Lung (tissue), 12 donors: ENCODE results near the gene OLFM3. TPM values are rescaled to one million over a fixed set of nuclear protein-coding genes. Genes with fewer than 3 reads are reported as not detected.

Experiments
- ATAC-seq: fragments of 200-7000 bp; cut with Tn5 transposase; one replicate; pipeline ENCODE4 v1.9.1; 2020; ENCODE audit warnings: moderate number of reproducible peaks; ENCODE audit not compliant: insufficient read depth, low FRiP score
- DNase-seq, 3 donors: peaks; one replicate each; pipeline ENCODE4 v3.0.0-alpha.2; 2013 to 2017
- H3K27ac ChIP-seq, 2 donors: one replicate each; pipeline ENCODE4 v1.5.1; 2013; ENCODE audit warnings: mild to moderate bottlenecking in 2 of 2, moderate library complexity in 2 of 2, control low read depth in 1 of 2, inconsistent platforms in 1 of 2, low read depth in 1 of 2, low read length in 1 of 2
- H3K27me3 ChIP-seq, 3 donors: one replicate each; pipeline ENCODE4 v1.5.1; 2013; ENCODE audit warnings: low read length in 2 of 3; ENCODE audit not compliant: control insufficient read depth in 3 of 3, insufficient read depth in 3 of 3
- H3K36me3 ChIP-seq, 4 donors: one replicate each; pipeline ENCODE4 v1.5.1; 2013; ENCODE audit warnings: low read length in 4 of 4, mild to moderate bottlenecking in 1 of 4, moderate library complexity in 1 of 4; ENCODE audit not compliant: control insufficient read depth in 4 of 4, insufficient read depth in 4 of 4
- H3K4me1 ChIP-seq, 5 donors: one replicate each; pipeline ENCODE4 v1.5.1; 2013; ENCODE audit warnings: low read length in 5 of 5, mild to moderate bottlenecking in 2 of 5, moderate library complexity in 1 of 5; ENCODE audit not compliant: control insufficient read depth in 5 of 5, insufficient read depth in 5 of 5
- H3K4me3 ChIP-seq: one replicate; pipeline ENCODE4 v1.5.1; 2013; ENCODE audit warnings: mild to moderate bottlenecking, control low read depth, moderate library complexity
- H3K9ac ChIP-seq, 2 donors: one replicate each; pipeline ENCODE4 v1.5.1; 2013; ENCODE audit warnings: low read length in 2 of 2, control low read depth in 1 of 2; ENCODE audit not compliant: insufficient read depth in 1 of 2
- H3K9me3 ChIP-seq, 4 donors: one replicate each; pipeline ENCODE4 v1.5.1; 2013; ENCODE audit warnings: low read length in 3 of 4, mild to moderate bottlenecking in 1 of 4, moderate library complexity in 1 of 4; ENCODE audit not compliant: control insufficient read depth in 4 of 4, insufficient read depth in 3 of 4
- WGBS, 2 donors: extraction: QIAGEN DNeasy Blood & Tissue Kit; methylation state at CpG; one replicate each; pipeline ENCODE4 v1.1.7; 2013; 5-methylcytosine and 5-hydroxymethylcytosine counted together
- polyA plus RNA-seq, 2 donors: library from polyadenylated mRNA; stranded (reverse); fragments of 200-250 nt; gene quantifications; one replicate each; pipeline ENCODE4 v1.2.1, GENCODE V29; 2013
- total RNA-seq, 2 donors: library from RNA; depleted of rRNA in 1 of 2; stranded (reverse); fragments of >200 nt in 1 of 2; gene quantifications; one replicate each; pipeline ENCODE4 v1.2.1, GENCODE V29; 2014 to 2021
- TF ChIP-seq, protein P1 (sequence below): IDR thresholded peaks from 2 replicates; pipeline ENCODE4 v1.5.1; 2012; ENCODE audit warnings: mild to moderate bottlenecking; ENCODE audit errors: control extremely low read depth, extremely low read depth
- donor health status: control.
- donor health status: control.
- donor health status: Bipolar disorder and iron deficiency.
- donor health status: healthy.
- donor health status: DM: yes; HTN: yes; CAD: no.

The OLFM3 gene
- total and polyA plus RNA-seq, 4 donors, result 8.1 TPM; not detected in 3

DNA sequence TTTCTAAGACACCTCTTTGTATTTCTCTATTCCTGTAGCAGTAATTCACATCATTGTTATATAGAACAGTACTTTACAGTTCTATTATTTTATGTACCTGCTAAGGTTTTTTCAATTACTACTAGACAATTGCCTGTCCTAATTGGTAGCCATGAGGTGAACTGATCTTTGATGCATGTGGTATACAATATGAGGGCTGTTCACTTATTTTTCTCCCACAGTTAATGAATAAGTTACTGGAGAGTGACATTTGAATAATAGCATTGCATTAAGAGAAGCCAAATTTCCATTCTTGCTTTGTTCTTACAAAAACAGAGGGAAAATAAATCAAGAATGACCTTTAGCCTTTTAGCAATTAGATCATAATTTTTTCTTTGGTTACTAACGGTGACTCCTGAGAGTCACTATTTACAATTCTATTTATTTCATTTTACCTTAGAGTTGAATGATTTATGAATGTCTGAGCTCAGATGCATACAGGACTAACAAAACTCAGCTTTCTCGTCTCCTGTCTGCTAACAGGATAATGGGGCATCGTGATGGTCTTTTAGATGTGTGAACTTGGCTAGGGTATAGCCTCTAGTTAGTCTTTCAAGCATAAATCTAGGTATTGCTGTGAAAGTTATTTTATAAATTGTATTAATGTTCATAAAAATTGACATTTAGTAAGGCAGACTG lies 54.1 kb downstream of the OLFM3 start:
- TF ChIP-seq, protein P1, sequence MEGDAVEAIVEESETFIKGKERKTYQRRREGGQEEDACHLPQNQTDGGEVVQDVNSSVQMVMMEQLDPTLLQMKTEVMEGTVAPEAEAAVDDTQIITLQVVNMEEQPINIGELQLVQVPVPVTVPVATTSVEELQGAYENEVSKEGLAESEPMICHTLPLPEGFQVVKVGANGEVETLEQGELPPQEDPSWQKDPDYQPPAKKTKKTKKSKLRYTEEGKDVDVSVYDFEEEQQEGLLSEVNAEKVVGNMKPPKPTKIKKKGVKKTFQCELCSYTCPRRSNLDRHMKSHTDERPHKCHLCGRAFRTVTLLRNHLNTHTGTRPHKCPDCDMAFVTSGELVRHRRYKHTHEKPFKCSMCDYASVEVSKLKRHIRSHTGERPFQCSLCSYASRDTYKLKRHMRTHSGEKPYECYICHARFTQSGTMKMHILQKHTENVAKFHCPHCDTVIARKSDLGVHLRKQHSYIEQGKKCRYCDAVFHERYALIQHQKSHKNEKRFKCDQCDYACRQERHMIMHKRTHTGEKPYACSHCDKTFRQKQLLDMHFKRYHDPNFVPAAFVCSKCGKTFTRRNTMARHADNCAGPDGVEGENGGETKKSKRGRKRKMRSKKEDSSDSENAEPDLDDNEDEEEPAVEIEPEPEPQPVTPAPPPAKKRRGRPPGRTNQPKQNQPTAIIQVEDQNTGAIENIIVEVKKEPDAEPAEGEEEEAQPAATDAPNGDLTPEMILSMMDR, result no peak
- H3K9ac ChIP-seq, result no peak overlapping the region
- no peaks in the 10 kb centered on the region for H3K27me3 ChIP-seq
- H3K27ac ChIP-seq, result no peak overlapping the region
- WGBS, 2 donors, result 71 to 79% methylated on average over 3 of the region's 3 CpGs
- no peaks in the 10 kb centered on the region for H3K36me3 ChIP-seq
- ATAC-seq (no peak), DNase-seq (no peak)
- H3K4me3 ChIP-seq, result no peak overlapping the region
- no peaks in the 10 kb centered on the region for H3K9me3 ChIP-seq
- H3K4me1 ChIP-seq, result peaks cover 0 to 5% (median 0%) of the 10 kb centered on the region in 5 donors

DNA sequence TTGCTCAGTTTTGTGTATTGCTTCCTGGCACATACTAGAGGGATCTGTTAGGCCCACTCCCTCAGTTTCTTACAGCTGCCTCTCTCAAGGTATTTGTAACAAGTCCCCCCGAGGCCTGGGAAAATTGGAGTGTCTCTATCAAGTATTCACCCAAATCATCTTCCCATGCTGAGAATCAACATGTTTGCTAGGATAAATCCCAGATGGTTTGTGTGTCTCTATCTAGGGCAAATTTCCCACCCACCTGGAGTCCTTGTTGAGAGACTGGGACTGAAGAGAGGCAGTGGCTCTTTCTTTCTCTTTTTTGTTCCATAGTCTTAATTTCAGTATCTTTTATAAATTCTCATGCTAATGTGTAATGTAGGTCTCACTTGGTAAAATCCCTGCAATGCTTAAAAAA lies 58.0 kb downstream of the OLFM3 start:
- Histone ChIP-seq H3K36me3 (no peaks in the 10 kb centered on the region), H3K4me3 (no peak overlapping the region), H3K27me3 (no peaks in the 10 kb centered on the region), H3K27ac (no peak overlapping the region), H3K9me3 (no peaks in the 10 kb centered on the region), H3K9ac (no peak overlapping the region), H3K4me1 (no peaks in the 10 kb centered on the region)
- no peak for DNase-seq
- WGBS, 2 donors, result 41 to 79% methylated on average over 1 of the region's 1 CpG
- TF ChIP-seq, protein P1, result no peak
- no peak for ATAC-seq

DNA sequence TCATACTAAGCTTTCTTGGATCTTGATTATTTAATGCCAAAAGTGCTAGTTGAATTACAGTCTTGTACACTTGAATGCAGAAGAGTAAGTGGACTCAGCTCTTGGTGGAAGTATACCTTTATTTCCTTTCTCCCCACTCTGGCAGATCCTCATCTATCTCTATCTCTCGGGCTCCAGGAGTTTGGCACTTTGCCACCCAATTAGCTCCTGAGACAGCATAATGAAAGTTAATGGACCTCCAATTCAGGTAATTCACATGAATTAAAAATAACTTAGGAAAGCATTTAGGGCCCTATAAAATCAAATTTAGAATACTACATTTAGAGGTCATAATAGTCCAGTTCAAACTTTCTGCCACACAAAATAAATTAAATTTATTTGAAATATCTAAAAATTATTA lies 67.4 kb downstream of the OLFM3 start:
- WGBS, 2 donors, result 48 to 62% methylated on average over 1 of the region's 1 CpG
- TF ChIP-seq, protein P1, result no peak
- Histone ChIP-seq H3K27ac (no peak overlapping the region), H3K9me3 (no peaks in the 10 kb centered on the region), H3K4me1 (no peaks in the 10 kb centered on the region), H3K36me3 (no peaks in the 10 kb centered on the region), H3K9ac (no peak overlapping the region), H3K27me3 (no peaks in the 10 kb centered on the region), H3K4me3 (no peak overlapping the region)
- DNase-seq (no peak), ATAC-seq (no peak)

DNA sequence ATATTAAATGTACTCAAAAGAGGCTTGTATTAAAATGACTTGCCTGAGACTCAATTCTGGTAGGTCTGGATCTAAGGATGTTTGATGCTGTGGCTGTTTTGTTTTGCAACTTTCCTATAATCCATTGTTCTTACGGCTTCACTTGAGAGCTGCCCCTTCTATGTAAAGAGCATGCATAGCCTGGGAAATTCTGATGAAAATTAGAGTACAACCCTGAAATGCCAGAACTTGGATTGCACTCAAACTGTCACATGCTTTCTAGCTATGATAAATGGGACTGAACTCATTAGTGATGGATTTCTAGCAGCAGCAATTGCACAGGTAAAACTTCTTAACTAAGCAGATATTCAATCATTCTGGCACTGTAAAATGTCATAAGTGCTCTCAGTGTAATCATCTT lies 67.9 kb downstream of the OLFM3 start:
- TF ChIP-seq, protein P1, result no peak
- Histone ChIP-seq H3K4me3 (no peak overlapping the region), H3K27ac (no peak overlapping the region), H3K9me3 (no peaks in the 10 kb centered on the region), H3K27me3 (no peaks in the 10 kb centered on the region), H3K4me1 (no peaks in the 10 kb centered on the region), H3K9ac (no peak overlapping the region), H3K36me3 (no peaks in the 10 kb centered on the region)
- WGBS, 2 donors, result 86 to 91% methylated on average over 1 of the region's 1 CpG
- ATAC-seq (no peak), DNase-seq (no peak)
